ENCODE measurements around the gene CDK5RAP3. TPM values are rescaled to one million over a fixed set of nuclear protein-coding genes. Genes with fewer than 3 reads are reported as not detected.

CDK5RAP3 gene
- polyA plus RNA-seq, 1 donor from 2014 or later, result 343 TPM

GRCh38 chr17:47927821-47928400 lies 43.0 kb upstream of the CDK5RAP3 start:
- no peaks in the 10 kb centered on the region for H3K36me3 ChIP-seq (ENCODE audit: insufficient read depth, low read length)
- no peak overlapping the region for H3K4me2 ChIP-seq (ENCODE audit: low read length)
- TF ChIP-seq MXI1 (conservative IDR thresholded peaks at IDR 0.05; ENCODE audit: poor library complexity, severe bottlenecking), result no peak
- TF ChIP-seq SMC3 (conservative IDR thresholded peaks at IDR 0.05; ENCODE audit: poor library complexity), result no peak
- no peak for TF ChIP-seq EZH2 (IDR thresholded peaks at IDR 0.05; ENCODE audit: borderline replicate concordance, insufficient read depth, low read length, poor library complexity, severe bottlenecking)
- TF ChIP-seq TAF1 (IDR thresholded peaks at IDR 0.05; ENCODE audit: low read depth), result no peak
- TF ChIP-seq CTCF (IDR thresholded peaks at IDR 0.05; ENCODE audit: poor library complexity, severe bottlenecking), result no peak
- TF ChIP-seq POLR2AphosphoS5 (IDR thresholded peaks at IDR 0.05), result no peak
- no peaks in the 10 kb centered on the region for H3K9me3 ChIP-seq (ENCODE audit: low read length)
- H3K27me3 ChIP-seq (ENCODE audit: insufficient read depth, low read depth, low read length), result no peaks in the 10 kb centered on the region
- no peaks in the 10 kb centered on the region for H3K79me2 ChIP-seq (replicated peaks; ENCODE audit: insufficient read depth, low read length)
- H3K27ac ChIP-seq (ENCODE audit: low read length), result no peak overlapping the region
- H2AFZ ChIP-seq (ENCODE audit: low read depth, low read length), result no peak overlapping the region
- no peaks in the 10 kb centered on the region for H4K20me1 ChIP-seq (ENCODE audit: insufficient read depth)
- H3F3A ChIP-seq (ENCODE audit: insufficient read depth, low read length, poor library complexity, severe bottlenecking), result no peaks in the 10 kb centered on the region
- no peak overlapping the region for H3K4me3 ChIP-seq (ENCODE audit: low read length)
- H3K9me2 ChIP-seq (ENCODE audit: insufficient read depth, low read length), result no peaks in the 10 kb centered on the region
- no peak overlapping the region for H3K9ac ChIP-seq (ENCODE audit: low read length)

GRCh38 chr17:47928415-47928814 lies 42.5 kb upstream of the CDK5RAP3 start:
- Histone ChIP-seq H3K9ac (ENCODE audit: low read length) (no peak overlapping the region), H3K9me2 (ENCODE audit: insufficient read depth, low read length) (no peaks in the 10 kb centered on the region), H2AFZ (ENCODE audit: low read depth, low read length) (no peak overlapping the region), H3K9me3 (ENCODE audit: low read length) (no peaks in the 10 kb centered on the region), H3K79me2 (replicated peaks; ENCODE audit: insufficient read depth, low read length) (no peaks in the 10 kb centered on the region), H3K27me3 (ENCODE audit: insufficient read depth, low read depth, low read length) (no peaks in the 10 kb centered on the region), H3K36me3 (ENCODE audit: insufficient read depth, low read length) (no peaks in the 10 kb centered on the region), H4K20me1 (ENCODE audit: insufficient read depth) (no peaks in the 10 kb centered on the region), H3K27ac (ENCODE audit: low read length) (no peak overlapping the region), H3F3A (ENCODE audit: insufficient read depth, low read length, poor library complexity, severe bottlenecking) (no peaks in the 10 kb centered on the region), H3K4me3 (ENCODE audit: low read length) (no peak overlapping the region), H3K4me2 (ENCODE audit: low read length) (no peak overlapping the region)
- TF ChIP-seq MXI1 (conservative IDR thresholded peaks at IDR 0.05; ENCODE audit: poor library complexity, severe bottlenecking) (no peak), EZH2 (IDR thresholded peaks at IDR 0.05; ENCODE audit: borderline replicate concordance, insufficient read depth, low read length, poor library complexity, severe bottlenecking) (no peak), SMC3 (conservative IDR thresholded peaks at IDR 0.05; ENCODE audit: poor library complexity) (no peak), POLR2AphosphoS5 (IDR thresholded peaks at IDR 0.05) (no peak), EP300 (conservative IDR thresholded peaks at IDR 0.05; ENCODE audit: poor library complexity, severe bottlenecking) (no peak), CTCF (IDR thresholded peaks at IDR 0.05; ENCODE audit: poor library complexity, severe bottlenecking) (no peak)
